K562 (cell line): ENCODE data around the gene EXOG. TPM values are rescaled to one million over a fixed set of nuclear protein-coding genes. Genes with fewer than 3 reads are reported as not detected.

Experiments
- AFF1 ChIP-seq, 2 experiments: fragments of 450-650 bp; IDR thresholded peaks; 2 replicates each; pipeline ENCODE4 v1.6.1; 2018; ENCODE audit warnings: mild to moderate bottlenecking in 2 of 2, low read depth in 1 of 2; ENCODE audit not compliant: partially characterized antibody in 2 of 2
- CTCFL ChIP-seq: IDR thresholded peaks from 2 replicates; pipeline ENCODE4 v1.6.1; 2011; ENCODE audit warnings: borderline replicate concordance, low read depth, mild to moderate bottlenecking, moderate library complexity, low read length; ENCODE audit not compliant: insufficient read depth, poor library complexity, severe bottlenecking
- EHMT2 ChIP-seq: fragments of 450-650 bp; IDR thresholded peaks from 2 replicates; pipeline ENCODE4 v1.6.1; 2018; ENCODE audit warnings: antibody characterized with exemption
- GATAD2B ChIP-seq: fragments of 450-650 bp; IDR thresholded peaks from 2 replicates; pipeline ENCODE4 v1.6.1; 2017; ENCODE audit warnings: mild to moderate bottlenecking, borderline replicate concordance
- IFI16 ChIP-seq: fragments of 250-450 bp; sonication (Bioruptor Pico); IDR thresholded peaks from 2 replicates; pipeline ENCODE4 v2.1.2; 2022; ENCODE audit warnings: mild to moderate bottlenecking, inconsistent platforms
- JUNB ChIP-seq: fragments of 450-650 bp; formaldehyde crosslinking; conservative IDR thresholded peaks from 2 replicates; pipeline ENCODE4 v1.4.0; 2020; ENCODE audit warnings: mild to moderate bottlenecking
- LEF1 ChIP-seq: fragments of 450-650 bp; IDR thresholded peaks from 2 replicates; pipeline ENCODE4 v1.6.1; 2016; ENCODE audit warnings: mild to moderate bottlenecking
- MAFG ChIP-seq: fragments of 450-650 bp; conservative IDR thresholded peaks from 2 replicates; pipeline ENCODE4 v1.6.1; 2016; ENCODE audit warnings: missing genetic modification characterization, missing compliant biosample characterization
- NEUROD1 ChIP-seq: fragments of 150-350 bp; IDR thresholded peaks from 2 replicates; pipeline ENCODE4 v1.6.1; 2014; ENCODE audit warnings: borderline replicate concordance, low read length, low read depth; ENCODE audit not compliant: partially characterized antibody
- SMARCB1 ChIP-seq: IDR thresholded peaks from 2 replicates; pipeline ENCODE4 v1.6.1; 2011; ENCODE audit warnings: improper control_type of control experiment, low read depth; ENCODE audit not compliant: insufficient read length
- STAT5A ChIP-seq: IDR thresholded peaks from 2 replicates; pipeline ENCODE4 v1.6.1; 2012; ENCODE audit warnings: low read length, inconsistent platforms, borderline replicate concordance
- THRAP3 ChIP-seq: fragments of 450-650 bp; IDR thresholded peaks from 2 replicates; pipeline ENCODE4 v1.6.1; 2016; ENCODE audit warnings: mild to moderate bottlenecking, inconsistent platforms, borderline replicate concordance
- ZNF282 ChIP-seq: sonication (generic); formaldehyde crosslinking; IDR thresholded peaks from 2 replicates; pipeline ENCODE4 v1.8.1; 2023; ENCODE audit warnings: missing genetic modification reagents
- ZNF778 ChIP-seq: fragments of 450-650 bp; formaldehyde crosslinking; IDR thresholded peaks from 2 replicates; pipeline ENCODE4 v1.4.0; 2020; ENCODE audit warnings: mild to moderate bottlenecking, moderate library complexity
- polyA plus RNA-seq, 8 experiments: library from polyadenylated mRNA; depleted of rRNA in 4 of 8; stranded (reverse) in 5 of 8; unstranded in 3 of 8; fragments of >200 nt; fragmentation: Nextera tagmentation in 2 of 8; fragmentation: Illumina TruSeq in 1 of 8; extraction: Ambion mirVana in 2 of 8; extraction: Trizol in 1 of 8; gene quantifications; 2 replicates each; pipeline versions ENCODE4 v1.2.1 to v1.2.3, GENCODE V29; 2011 to 2014; ENCODE audit warnings: inconsistent platforms in 1 of 8, missing spikeins in 1 of 8
- total RNA-seq, 7 experiments: library from RNA; depleted of rRNA in 6 of 7; stranded (reverse); fragments of >200 nt in 6 of 7; fragmentation: Illumina TruSeq in 2 of 7; extraction: Trizol in 2 of 7; gene quantifications; 2 replicates each; pipeline versions ENCODE4 v1.2.1 to v1.2.3, GENCODE V29; 2011 to 2021; ENCODE audit warnings: low replicate concordance in 1 of 7
- TF ChIP-seq, protein P1 (sequence below): fragments of 250-450 bp; sonication (Bioruptor Pico); IDR thresholded peaks from 2 replicates; pipeline ENCODE4 v1.4.0; 2020; ENCODE audit warnings: mild to moderate bottlenecking, moderate library complexity
- TF ChIP-seq, protein P2 (sequence below): sonication (generic); formaldehyde crosslinking; IDR thresholded peaks from 2 replicates; pipeline ENCODE4 v1.9.0; 2022; ENCODE audit warnings: mild to moderate bottlenecking, missing genetic modification reagents
- TF ChIP-seq, protein P3 (sequence below): fragments of 450-650 bp; formaldehyde crosslinking; IDR thresholded peaks from 2 replicates; pipeline ENCODE4 v1.4.0; 2020; ENCODE audit warnings: mild to moderate bottlenecking, mixed read lengths

EXOG gene
- total and polyA plus RNA-seq, 9 of the 15 experiments (the other 6 are each of a cell fraction or from before 2014, with no cell fraction given) = 10.8 to 21.7 (median 14.8) TPM

- TF ChIP-seq, protein P1, sequence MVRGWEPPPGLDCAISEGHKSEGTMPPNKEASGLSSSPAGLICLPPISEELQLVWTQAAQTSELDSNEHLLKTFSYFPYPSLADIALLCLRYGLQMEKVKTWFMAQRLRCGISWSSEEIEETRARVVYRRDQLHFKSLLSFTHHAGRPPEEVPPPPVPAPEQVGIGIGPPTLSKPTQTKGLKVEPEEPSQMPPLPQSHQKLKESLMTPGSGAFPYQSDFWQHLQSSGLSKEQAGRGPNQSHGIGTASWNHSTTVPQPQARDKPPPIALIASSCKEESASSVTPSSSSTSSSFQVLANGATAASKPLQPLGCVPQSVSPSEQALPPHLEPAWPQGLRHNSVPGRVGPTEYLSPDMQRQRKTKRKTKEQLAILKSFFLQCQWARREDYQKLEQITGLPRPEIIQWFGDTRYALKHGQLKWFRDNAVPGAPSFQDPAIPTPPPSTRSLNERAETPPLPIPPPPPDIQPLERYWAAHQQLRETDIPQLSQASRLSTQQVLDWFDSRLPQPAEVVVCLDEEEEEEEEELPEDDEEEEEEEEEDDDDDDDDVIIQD (CRISPR knock-in tag) = 0 out of 2 replicates have a peak, but pooled peaks have one; percentile 54
- TF ChIP-seq CTCFL = no peak
- TF ChIP-seq THRAP3 = no peak
- no peak for TF ChIP-seq ZNF282 (CRISPR knock-in tag)
- TF ChIP-seq LEF1 = no peak
- no peak for TF ChIP-seq NEUROD1
- no peak for TF ChIP-seq ZNF778 (CRISPR knock-in tag)
- TF ChIP-seq AFF1 (IDR thresholded peaks at IDR 0.05; ENCODE audit: low read depth in 1 of 2, partially characterized antibody in 2 of 2) = no peak
- TF ChIP-seq EHMT2 = no peak
- no peak for TF ChIP-seq STAT5A
- TF ChIP-seq MAFG (tag) = no peak
- no peak for TF ChIP-seq IFI16 (CRISPR knock-in tag)
- TF ChIP-seq JUNB (CRISPR knock-in tag) = no peak
- TF ChIP-seq GATAD2B = no peak
- no peak for TF ChIP-seq SMARCB1
- TF ChIP-seq, protein P2, sequence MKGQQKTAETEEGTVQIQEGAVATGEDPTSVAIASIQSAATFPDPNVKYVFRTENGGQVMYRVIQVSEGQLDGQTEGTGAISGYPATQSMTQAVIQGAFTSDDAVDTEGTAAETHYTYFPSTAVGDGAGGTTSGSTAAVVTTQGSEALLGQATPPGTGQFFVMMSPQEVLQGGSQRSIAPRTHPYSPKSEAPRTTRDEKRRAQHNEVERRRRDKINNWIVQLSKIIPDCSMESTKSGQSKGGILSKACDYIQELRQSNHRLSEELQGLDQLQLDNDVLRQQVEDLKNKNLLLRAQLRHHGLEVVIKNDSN (CRISPR knock-in tag) = no peak
- TF ChIP-seq, protein P3, sequence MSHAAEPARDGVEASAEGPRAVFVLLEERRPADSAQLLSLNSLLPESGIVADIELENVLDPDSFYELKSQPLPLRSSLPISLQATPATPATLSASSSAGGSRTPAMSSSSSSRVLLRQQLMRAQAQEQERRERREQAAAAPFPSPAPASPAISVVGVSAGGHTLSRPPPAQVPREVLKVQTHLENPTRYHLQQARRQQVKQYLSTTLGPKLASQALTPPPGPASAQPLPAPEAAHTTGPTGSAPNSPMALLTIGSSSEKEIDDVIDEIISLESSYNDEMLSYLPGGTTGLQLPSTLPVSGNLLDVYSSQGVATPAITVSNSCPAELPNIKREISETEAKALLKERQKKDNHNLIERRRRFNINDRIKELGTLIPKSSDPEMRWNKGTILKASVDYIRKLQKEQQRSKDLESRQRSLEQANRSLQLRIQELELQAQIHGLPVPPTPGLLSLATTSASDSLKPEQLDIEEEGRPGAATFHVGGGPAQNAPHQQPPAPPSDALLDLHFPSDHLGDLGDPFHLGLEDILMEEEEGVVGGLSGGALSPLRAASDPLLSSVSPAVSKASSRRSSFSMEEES = no peak
These were observed 42.8 kb upstream of the EXOG start, which contains the start of gene ACVR2B (continued) for GRCh38 chr3:38453075-38453912.
